A549 (cell line): ENCODE data around the gene URI1. TPM values are rescaled to one million over a fixed set of nuclear protein-coding genes. Genes with fewer than 3 reads are reported as not detected.

Source experiments
- ATAC-seq, 2 experiments: fragments of 200-7000 bp in 1 of 2; fragments of >200 bp in 1 of 2; cut with Nextera tagmentation in 1 of 2; cut with Tn5 transposase in 1 of 2; 3 replicates each; pipeline versions ENCODE4 v1.8.0 to v1.9.1; 2018 to 2020; ENCODE audit warnings: mild to moderate bottlenecking in 1 of 2, moderate library complexity in 1 of 2
- CTCF ChIA-PET: fragments of 300-600 bp; sonication (Branson Sonifier 250); formaldehyde crosslinking; extraction: SDS; loops from one replicate; lab custom pipeline; 2021; ENCODE audit warnings: antibody characterized with exemption, inconsistent platforms; lab: Yijun Ruan, JAX
- POLR2A ChIA-PET: fragments of 350-600 bp; formaldehyde crosslinking; extraction: SDS; loops from one replicate; lab custom pipeline; 2021; ENCODE audit warnings: antibody characterized with exemption, inconsistent platforms; lab: Yijun Ruan, JAX
- DNase-seq, 2 experiments: peaks; one replicate each; pipeline versions ENCODE4 v3.0.0 to v3.0.0-alpha.2; 2011 to 2016; ENCODE audit warnings: low read depth in 1 of 2, low spot score in 1 of 2
- FAIRE-seq: peaks from 2 replicates; lab custom pipeline; 2011; peaks lifted over from hg19 to GRCh38; lab: Jason Lieb, UNC
- H3K27ac ChIP-seq, 2 experiments: fragments of >200 bp; sonication (Bioruptor Twin); formaldehyde crosslinking; 3 replicates each; pipeline ENCODE4 v1.5.1; 2016 to 2017
- H3K4me1 ChIP-seq: fragments of >200 bp; sonication (Bioruptor Twin); formaldehyde crosslinking; 3 replicates; pipeline ENCODE4 v1.6.1; 2016
- H3K4me2 ChIP-seq: fragments of >200 bp; sonication (Bioruptor Twin); formaldehyde crosslinking; 3 replicates; pipeline ENCODE4 v1.6.1; 2016
- H3K4me3 ChIP-seq: fragments of >200 bp; sonication (Bioruptor Twin); formaldehyde crosslinking; 3 replicates; pipeline ENCODE4 v1.5.1; 2016
- H3K9me3 ChIP-seq: fragments of >200 bp; sonication (Bioruptor Twin); formaldehyde crosslinking; 3 replicates; pipeline ENCODE4 v1.6.1; 2016
- CBX2 ChIP-seq: fragments of 200-600 bp; sonication (generic); IDR thresholded peaks from 2 replicates; pipeline ENCODE4 v1.6.1; 2016; ENCODE audit warnings: low read depth, mild to moderate bottlenecking, borderline replicate concordance
- CBX8 ChIP-seq: fragments of 200-600 bp; sonication (generic); IDR thresholded peaks from 2 replicates; pipeline ENCODE4 v1.6.1; 2016
- CHD2 ChIP-seq: fragments of 150-350 bp; IDR thresholded peaks from 2 replicates; pipeline ENCODE4 v1.6.1; 2014; ENCODE audit warnings: low read length; ENCODE audit not compliant: partially characterized antibody
- E2F6 ChIP-seq: IDR thresholded peaks from 2 replicates; pipeline ENCODE4 v1.6.1; 2012; ENCODE audit warnings: low read depth, borderline replicate concordance
- EHF ChIP-seq: fragments of 250-450 bp; sonication (Bioruptor Pico); IDR thresholded peaks from 2 replicates; pipeline ENCODE4 v1.5.0; 2020; ENCODE audit warnings: mild to moderate bottlenecking
- ESRRA ChIP-seq: fragments of 150-350 bp; IDR thresholded peaks from 2 replicates; pipeline ENCODE4 v1.6.1; 2014; ENCODE audit warnings: mild to moderate bottlenecking, low read length, borderline replicate concordance
- FOSB ChIP-seq: fragments of 250-450 bp; sonication (Bioruptor Pico); IDR thresholded peaks from 2 replicates; pipeline ENCODE4 v1.5.0; 2020; ENCODE audit warnings: mild to moderate bottlenecking, moderate library complexity
- HDAC2 ChIP-seq: fragments of 200-600 bp; sonication (generic); IDR thresholded peaks from 2 replicates; pipeline ENCODE4 v1.6.1; 2016
- HOXB13 ChIP-seq: fragments of 250-450 bp; sonication (Bioruptor Pico); IDR thresholded peaks from 2 replicates; pipeline ENCODE4 v1.5.0; 2020; ENCODE audit warnings: low read depth, mild to moderate bottlenecking, moderate library complexity
- HOXB5 ChIP-seq: fragments of 250-450 bp; sonication (Bioruptor Pico); IDR thresholded peaks from 2 replicates; pipeline ENCODE4 v1.5.0; 2020; ENCODE audit warnings: mild to moderate bottlenecking, moderate library complexity
- JUN ChIP-seq, 2 experiments: fragments of >200 bp; sonication (Bioruptor Twin); formaldehyde crosslinking; IDR thresholded peaks; 2 replicates in 1 of 2; 3 replicates in 1 of 2; pipeline ENCODE4 v1.6.1; 2016 to 2017
- JUNB ChIP-seq: fragments of >200 bp; sonication (Bioruptor Twin); formaldehyde crosslinking; IDR thresholded peaks from 2 replicates; pipeline ENCODE4 v1.6.1; 2016
- KDM5A ChIP-seq: fragments of 200-600 bp; sonication (generic); IDR thresholded peaks from 2 replicates; pipeline ENCODE4 v1.6.1; 2016; ENCODE audit warnings: antibody characterized with exemption, mild to moderate bottlenecking
- MAFK ChIP-seq: fragments of 450-650 bp; IDR thresholded peaks from 2 replicates; pipeline ENCODE4 v1.6.1; 2014; ENCODE audit not compliant: partially characterized antibody
- MAZ ChIP-seq: fragments of 150-350 bp; IDR thresholded peaks from 2 replicates; pipeline ENCODE4 v1.6.1; 2014; ENCODE audit warnings: antibody characterized with exemption, low read depth, low read length, borderline replicate concordance
- MYC ChIP-seq: IDR thresholded peaks from 2 replicates; pipeline ENCODE4 v1.6.1; 2012; ENCODE audit warnings: mild to moderate bottlenecking, inconsistent platforms, low read length, improper control_type of control experiment, borderline replicate concordance
- NPAS2 ChIP-seq: fragments of 250-450 bp; sonication (Bioruptor Pico); IDR thresholded peaks from 2 replicates; pipeline ENCODE4 v1.8.0; 2022; ENCODE audit warnings: mild to moderate bottlenecking, moderate library complexity, borderline replicate concordance
- RARB ChIP-seq: fragments of 250-450 bp; sonication (Bioruptor Pico); IDR thresholded peaks from 2 replicates; pipeline ENCODE4 v1.8.0; 2021; ENCODE audit warnings: mild to moderate bottlenecking, moderate library complexity
- SMC3 ChIP-seq: fragments of >200 bp; sonication (Bioruptor Twin); formaldehyde crosslinking; IDR thresholded peaks from 3 replicates; pipeline ENCODE4 v1.6.1; 2018; ENCODE audit warnings: inconsistent platforms
- SREBF2 ChIP-seq: fragments of 450-650 bp; IDR thresholded peaks from 2 replicates; pipeline ENCODE4 v1.6.1; 2014; ENCODE audit warnings: mild to moderate bottlenecking, moderate library complexity
- ZC3H11A ChIP-seq: fragments of 450-650 bp; IDR thresholded peaks from 2 replicates; pipeline ENCODE4 v1.6.1; 2014; ENCODE audit warnings: antibody characterized with exemption, mild to moderate bottlenecking
- WGBS: methylation state at CpG from one replicate; pipeline ENCODE4 v1.1.6; 2017; ENCODE audit errors: missing lambda C conversion rate; 5-methylcytosine and 5-hydroxymethylcytosine counted together
- polyA plus RNA-seq, 4 experiments: library from polyadenylated mRNA; depleted of rRNA in 3 of 4; stranded (reverse); fragments of >200 nt; fragmentation: RNase III in 1 of 4; extraction: RNeasy Plus Mini Kit Qiagen cat#74134 plus additional on column Dnase treatment in 1 of 4; gene quantifications; 2 replicates in 3 of 4; 3 replicates in 1 of 4; pipeline ENCODE4 v1.2.3, GENCODE V29; 2011 to 2017
- TF ChIP-seq, protein P1 (sequence below): fragments of >200 bp; sonication (Bioruptor Twin); formaldehyde crosslinking; IDR thresholded peaks from 2 replicates; pipeline ENCODE4 v1.6.1; 2016

Gene URI1
- polyA plus RNA-seq, 2 of the 4 experiments (the other 2 are of a cell fraction): 116 to 228 TPM

- TF ChIP-seq, protein P1, sequence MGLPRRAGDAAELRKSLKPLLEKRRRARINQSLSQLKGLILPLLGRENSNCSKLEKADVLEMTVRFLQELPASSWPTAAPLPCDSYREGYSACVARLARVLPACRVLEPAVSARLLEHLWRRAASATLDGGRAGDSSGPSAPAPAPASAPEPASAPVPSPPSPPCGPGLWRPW: no peak
- TF ChIP-seq ZC3H11A: no peak
These were observed 29.6 kb downstream of the URI1 start (continued) for GRCh38 chr19:29971648-29972047.

DNA sequence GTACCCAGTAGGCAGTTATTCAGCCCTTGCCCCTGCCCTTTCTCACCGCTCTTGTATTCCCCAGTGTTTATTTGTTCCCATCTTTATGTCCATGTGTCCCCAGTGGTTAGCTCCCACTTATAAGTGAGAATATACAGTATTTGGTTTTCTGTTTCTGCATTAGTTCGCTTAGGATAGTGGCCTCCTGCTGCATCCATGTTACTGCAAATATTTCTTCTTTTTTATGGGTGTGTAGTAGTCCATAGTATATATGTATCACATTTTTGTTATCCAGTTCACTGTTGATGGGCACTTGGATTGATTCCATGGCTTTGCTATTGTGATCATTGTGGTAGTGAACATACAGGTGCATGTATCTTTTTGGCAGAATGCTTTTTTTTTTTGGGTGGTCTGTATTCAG lies 32.7 kb downstream of the URI1 start:
- CTCF ChIA-PET: interaction anchor here (0.6 to 1.2 kb wide), 2 partner anchors 28 to 250 kb away, joined by 3 read pairs; no protein-coding TSS in a partner anchor
- TF ChIP-seq HOXB5 (CRISPR knock-in tag) (no peak), CBX2 (no peak), MAFK (no peak), ESRRA (no peak), FOSB (no peak), MYC (no peak), JUNB (no peak), SREBF2 (no peak), SMC3 (no peak), CBX8 (no peak), KDM5A (no peak), NPAS2 (no peak), RARB (CRISPR knock-in tag) (no peak), E2F6 (no peak), MAZ (no peak), EHF (CRISPR knock-in tag) (no peak)
- TF ChIP-seq, all 56 proteins: peak for 0
- POLR2A ChIA-PET: no interaction called here
- FAIRE-seq: no peak
- Histone ChIP-seq H3K4me1 (peaks cover 16% of the 10 kb centered on the region; the same call in 2 of the 3 replicates), H3K4me3 (no peak overlapping the region), H3K9me3 (no peaks in the 10 kb centered on the region), H3K4me2 (no peak overlapping the region), H3K27ac (no peak overlapping the region)
- DNase-seq: no peak
- ATAC-seq: no peak
- WGBS: 94% methylated on average over 2 of the region's 2 CpGs

- Histone ChIP-seq H3K4me3 (no peak overlapping the region), H3K4me1 (peaks cover 16% of the 10 kb centered on the region; the same call in 2 of the 3 replicates), H3K9me3 (no peaks in the 10 kb centered on the region), H3K4me2 (no peak overlapping the region), H3K27ac (no peak overlapping the region)
- TF ChIP-seq CBX8 (no peak), EHF (CRISPR knock-in tag) (no peak), JUNB (no peak)
- peak; percentile 87 for FAIRE-seq
- ATAC-seq: no peak
- ChIA-PET CTCF (interaction anchor here (0.6 to 2.4 kb wide), 5 partner anchors 10 to 618 kb away, joined by 3 to 9 read pairs (median 4); no protein-coding TSS in a partner anchor), POLR2A (interaction anchor here (0.7 kb wide), 1 partner anchor 15 kb away, joined by 4 read pairs; no protein-coding TSS in a partner anchor)
- no peak for DNase-seq
- WGBS: 92% methylated on average over 6 of the region's 6 CpGs
These were observed 34.3 kb downstream of the URI1 start for GRCh38 chr19:29976151-29976943.

GRCh38 chr19:29978080-29978479 lies 36.0 kb downstream of the URI1 start:
- Histone ChIP-seq H3K4me3 (no peak overlapping the region), H3K4me2 (no peak overlapping the region), H3K27ac (no peak overlapping the region), H3K9me3 (no peaks in the 10 kb centered on the region), H3K4me1 (peaks cover 4% of the 10 kb centered on the region; the same call in 1 of the 3 replicates)
- TF ChIP-seq JUN (IDR thresholded peaks at IDR 0.05) (no peak), HOXB13 (CRISPR knock-in tag) (no peak), HDAC2 (no peak), MAZ (no peak), CHD2 (no peak)
- DNase-seq: no peak
- POLR2A ChIA-PET: interaction anchor here (0.8 kb wide), 1 partner anchor 36 kb away, joined by 3 read pairs; the partner anchor contains the start of gene URI1
- WGBS: 91% methylated on average over 3 of the region's 3 CpGs
- FAIRE-seq: no peak
- ATAC-seq: no peak
- CTCF ChIA-PET: interaction anchor here (1.0 kb wide), 1 partner anchor 20 kb away, joined by 6 read pairs; no protein-coding TSS in a partner anchor
